NCI-H1105 treated with DMSO at 0.1 percent for 48 hours (cell line): ENCODE measurements around the gene ZNF423.
"Not testable (repeated sequence)": the region's sequence is repeated elsewhere in the genome, so short reads cannot be mapped to it uniquely, and the experiment has no call there.

ENCODE experiments used
- DNase-seq: peaks from one replicate; lab custom pipeline; 2025; lab: John Stamatoyannopoulos, UW

Gene ZNF423

DNA sequence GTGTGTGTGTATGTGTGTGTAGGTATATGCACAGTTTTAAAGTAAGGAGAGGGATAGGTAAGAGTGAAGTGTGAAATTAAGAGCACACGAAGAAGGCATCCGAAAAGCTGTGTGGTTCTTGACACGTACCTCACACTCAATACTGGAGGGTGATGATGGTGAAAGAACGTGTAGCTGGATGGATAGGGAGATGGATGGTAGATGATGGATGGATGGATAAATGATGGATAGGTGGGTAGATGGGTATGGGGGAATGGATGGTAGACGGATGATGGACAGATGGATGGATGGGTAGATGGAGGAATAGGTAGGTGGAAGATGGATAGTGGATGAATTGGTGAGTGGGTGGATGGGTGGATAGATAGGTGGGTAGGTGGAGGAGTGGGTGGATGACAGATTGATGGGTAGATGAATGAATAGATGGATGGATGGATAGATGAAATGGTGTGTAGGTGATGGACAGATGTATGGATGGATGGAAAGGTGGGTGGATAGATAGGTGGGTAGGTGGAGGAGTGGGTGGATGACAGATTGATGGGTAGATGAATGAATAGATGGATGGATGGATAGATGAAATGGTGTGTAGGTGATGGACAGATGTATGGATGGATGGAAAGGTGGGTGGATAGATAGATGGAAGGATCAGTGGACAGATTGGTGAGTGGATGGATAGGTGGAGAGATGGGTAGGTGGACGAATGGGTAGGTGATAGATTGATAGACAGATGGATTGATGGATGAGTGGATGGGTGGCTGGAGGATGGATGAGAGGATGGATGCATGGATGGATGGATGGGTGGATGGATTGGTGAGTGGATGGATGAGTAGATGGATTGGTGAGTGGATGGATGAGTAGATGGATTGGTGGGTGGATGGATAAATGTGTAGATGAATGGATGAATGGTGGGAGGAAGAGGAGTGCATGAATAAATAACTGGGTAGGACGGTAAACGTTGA, 349.6 kb downstream of the ZNF423 start:
- not testable (repeated sequence) for DNase-seq

DNA sequence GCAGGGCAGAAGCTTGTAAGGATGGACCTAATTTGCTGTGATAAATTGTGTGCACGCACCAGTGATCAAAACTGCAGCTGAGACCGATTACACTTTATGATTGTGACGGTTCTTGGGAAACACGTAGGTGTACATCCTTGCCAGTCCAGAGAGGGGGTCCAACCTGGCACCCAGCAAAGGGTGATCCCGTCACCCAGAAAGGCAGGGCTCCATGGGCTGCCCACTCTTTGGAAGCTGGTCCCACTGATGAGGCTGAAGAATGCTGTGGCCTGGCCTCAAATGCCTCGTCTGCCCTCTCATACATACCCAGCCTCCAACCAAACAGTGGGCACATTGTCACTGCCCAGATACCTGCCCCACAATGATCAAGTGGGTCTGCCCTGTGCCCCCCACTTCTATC, 350.4 kb downstream of the ZNF423 start:
- no peak for DNase-seq

GRCh38 chr16:49504626-49505025, 351.3 kb downstream of the ZNF423 start:
- no peak for DNase-seq

DNA sequence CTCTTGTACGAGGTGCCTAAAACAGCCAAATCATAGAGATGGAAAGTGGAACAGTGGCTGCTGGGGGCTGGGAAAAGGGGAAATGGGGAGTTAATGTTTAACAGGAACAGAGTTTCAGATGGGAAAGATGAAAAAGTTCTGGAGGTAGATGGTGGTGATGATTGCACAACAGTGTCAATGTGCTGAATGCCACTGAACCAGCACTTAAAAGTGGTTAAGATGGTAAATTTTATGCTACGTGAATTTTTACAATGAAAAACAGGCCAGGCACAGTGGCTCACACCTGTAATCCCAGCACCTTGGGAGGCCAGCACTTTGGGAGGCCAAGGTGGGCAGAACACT, 351.9 kb downstream of the ZNF423 start:
- DNase-seq: no peak

- no peak for DNase-seq
Measured at GRCh38 chr16:49503256-49504022, 352.5 kb downstream of the ZNF423 start.

DNA sequence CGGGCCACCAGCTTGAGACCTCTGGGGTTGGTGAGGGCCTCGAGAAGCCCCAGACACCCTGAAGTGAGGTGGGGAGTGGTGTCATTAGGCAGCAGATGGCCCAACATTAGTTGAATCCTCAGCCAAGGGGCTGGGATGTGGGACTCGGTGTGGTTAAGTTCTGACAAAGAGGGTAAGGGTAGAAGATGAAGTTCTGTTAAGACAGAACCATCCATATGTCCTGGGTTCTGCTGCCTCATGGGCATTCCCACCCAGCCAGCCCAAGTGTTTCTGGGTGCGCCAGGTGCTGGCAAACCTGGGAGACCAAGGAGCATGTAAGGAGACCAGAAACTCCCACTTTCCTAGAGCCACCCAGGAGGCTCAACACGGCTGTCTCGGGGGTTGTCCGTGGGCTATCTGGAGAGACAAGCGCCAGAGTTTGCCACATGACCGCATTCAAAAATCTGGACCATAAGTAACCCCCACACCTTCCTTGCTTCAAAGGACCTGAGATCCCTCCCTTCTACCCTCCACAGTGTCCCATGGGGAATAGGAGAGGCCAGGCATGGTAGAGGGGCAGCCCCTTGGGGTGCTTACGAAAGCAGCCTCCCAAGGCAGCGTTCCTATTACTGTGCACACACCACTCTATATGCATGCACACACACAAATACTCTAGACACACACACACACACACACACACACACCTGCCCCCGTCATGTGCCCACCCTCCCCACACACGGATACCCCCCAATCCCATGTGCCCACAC, 353.6 kb downstream of the ZNF423 start:
- no peak for DNase-seq

GRCh38 chr16:49499869-49500610, 355.9 kb downstream of the ZNF423 start:
- DNase-seq: no peak

- DNase-seq: no peak
Measured at GRCh38 chr16:49499414-49499785, 356.5 kb downstream of the ZNF423 start.

DNA sequence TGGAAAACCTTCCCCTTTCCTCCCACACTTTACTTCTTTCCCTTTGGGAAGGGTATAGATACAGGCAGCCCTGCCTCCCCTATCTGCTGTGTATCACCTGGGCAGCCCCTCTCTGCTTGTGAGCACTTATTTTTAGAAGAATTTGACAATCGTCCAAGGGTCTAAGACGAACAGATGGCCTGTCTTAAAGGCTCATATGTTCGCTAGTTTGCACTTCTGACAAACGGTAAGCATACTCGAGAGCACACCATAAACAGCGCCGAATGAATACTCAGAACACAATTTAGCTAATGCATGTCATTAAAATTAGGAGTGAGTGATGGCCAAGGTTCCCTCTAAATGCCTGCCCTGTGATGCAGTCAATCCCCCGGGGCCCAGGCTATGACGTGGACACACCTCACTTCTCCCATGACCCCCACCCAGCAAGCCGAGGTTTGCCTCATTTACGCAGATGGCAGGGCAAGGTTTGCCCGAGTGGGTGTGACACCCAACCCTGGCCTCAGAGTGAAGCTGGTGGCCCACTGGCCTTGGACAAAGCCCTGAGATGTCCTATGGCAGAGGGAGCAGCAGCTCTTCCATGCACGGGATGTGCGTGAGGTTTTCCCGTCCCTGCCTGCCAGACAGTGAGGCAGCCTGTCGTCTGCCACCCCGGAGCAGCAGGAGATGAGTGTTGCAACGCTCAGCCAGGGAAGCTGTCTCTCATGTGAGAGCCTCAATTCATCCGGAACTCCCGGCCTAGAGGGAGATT, 357.1 kb downstream of the ZNF423 start:
- no peak for DNase-seq

- no peak for DNase-seq
Measured at GRCh38 chr16:49498264-49498663, 357.6 kb downstream of the ZNF423 start.

- no peak for DNase-seq
Measured at GRCh38 chr16:49497466-49497865, 358.4 kb downstream of the ZNF423 start.

DNA sequence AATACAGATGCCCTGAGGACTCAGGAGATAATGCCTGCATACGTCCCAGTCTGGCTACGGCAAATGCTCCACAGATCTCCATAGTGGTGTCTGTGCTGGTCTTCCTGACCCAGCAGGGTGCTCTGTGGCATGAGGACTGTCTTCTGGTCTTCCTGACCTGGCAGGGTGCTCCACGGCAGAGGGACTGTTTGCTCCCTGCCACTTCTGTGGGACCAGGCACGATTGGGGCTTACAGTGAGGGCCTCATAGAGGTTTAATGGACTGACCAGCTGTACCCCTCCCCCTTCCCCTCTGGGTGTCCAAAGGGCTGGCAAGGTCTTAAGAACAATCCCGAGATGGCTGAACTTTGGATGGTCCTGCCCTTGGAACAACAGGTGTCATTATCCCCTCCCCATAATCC, 359.3 kb downstream of the ZNF423 start:
- no peak for DNase-seq

GRCh38 chr16:49495596-49496355, 360.1 kb downstream of the ZNF423 start:
- no peak for DNase-seq

- DNase-seq: no peak
Measured at GRCh38 chr16:49494891-49495566, 360.9 kb downstream of the ZNF423 start.

- no peak for DNase-seq
Measured at GRCh38 chr16:49494474-49494873, 361.4 kb downstream of the ZNF423 start.

GRCh38 chr16:49493836-49494235, 362.1 kb downstream of the ZNF423 start:
- DNase-seq: no peak

DNA sequence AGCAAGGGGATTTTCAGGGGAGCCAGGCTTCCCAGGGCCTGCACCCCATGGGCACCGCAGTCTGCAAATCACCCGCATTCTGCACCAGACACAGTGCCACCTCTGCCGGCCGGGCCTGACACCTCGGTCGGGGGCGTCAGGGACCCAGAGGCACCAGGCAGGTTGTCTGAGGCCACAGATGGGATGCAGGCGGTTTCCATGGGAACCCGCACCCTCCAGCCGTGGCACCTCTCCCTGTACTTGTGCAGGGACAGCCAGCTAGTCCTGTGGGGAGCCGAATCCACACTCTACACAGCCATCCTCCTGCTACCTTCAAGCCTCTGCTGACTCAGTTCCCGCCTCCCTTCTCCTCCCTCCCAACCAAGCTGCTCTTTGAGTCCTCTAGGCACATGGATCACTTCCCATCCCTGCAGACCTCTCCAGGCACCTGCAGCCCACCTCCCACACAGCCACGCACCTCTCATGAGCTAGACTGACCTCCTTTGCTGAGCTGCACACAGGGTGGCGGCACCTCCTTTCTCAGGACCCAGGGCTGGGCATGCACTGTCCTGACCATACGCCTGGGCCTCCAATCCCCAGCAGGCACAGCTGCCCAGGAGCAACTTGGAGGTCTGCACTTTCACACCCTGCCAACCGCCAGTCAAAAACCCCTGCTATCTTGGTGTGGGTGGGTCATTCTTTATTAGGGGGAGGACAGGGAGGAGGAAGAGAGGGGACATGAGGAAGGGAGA, 362.9 kb downstream of the ZNF423 start:
- no peak for DNase-seq

DNA sequence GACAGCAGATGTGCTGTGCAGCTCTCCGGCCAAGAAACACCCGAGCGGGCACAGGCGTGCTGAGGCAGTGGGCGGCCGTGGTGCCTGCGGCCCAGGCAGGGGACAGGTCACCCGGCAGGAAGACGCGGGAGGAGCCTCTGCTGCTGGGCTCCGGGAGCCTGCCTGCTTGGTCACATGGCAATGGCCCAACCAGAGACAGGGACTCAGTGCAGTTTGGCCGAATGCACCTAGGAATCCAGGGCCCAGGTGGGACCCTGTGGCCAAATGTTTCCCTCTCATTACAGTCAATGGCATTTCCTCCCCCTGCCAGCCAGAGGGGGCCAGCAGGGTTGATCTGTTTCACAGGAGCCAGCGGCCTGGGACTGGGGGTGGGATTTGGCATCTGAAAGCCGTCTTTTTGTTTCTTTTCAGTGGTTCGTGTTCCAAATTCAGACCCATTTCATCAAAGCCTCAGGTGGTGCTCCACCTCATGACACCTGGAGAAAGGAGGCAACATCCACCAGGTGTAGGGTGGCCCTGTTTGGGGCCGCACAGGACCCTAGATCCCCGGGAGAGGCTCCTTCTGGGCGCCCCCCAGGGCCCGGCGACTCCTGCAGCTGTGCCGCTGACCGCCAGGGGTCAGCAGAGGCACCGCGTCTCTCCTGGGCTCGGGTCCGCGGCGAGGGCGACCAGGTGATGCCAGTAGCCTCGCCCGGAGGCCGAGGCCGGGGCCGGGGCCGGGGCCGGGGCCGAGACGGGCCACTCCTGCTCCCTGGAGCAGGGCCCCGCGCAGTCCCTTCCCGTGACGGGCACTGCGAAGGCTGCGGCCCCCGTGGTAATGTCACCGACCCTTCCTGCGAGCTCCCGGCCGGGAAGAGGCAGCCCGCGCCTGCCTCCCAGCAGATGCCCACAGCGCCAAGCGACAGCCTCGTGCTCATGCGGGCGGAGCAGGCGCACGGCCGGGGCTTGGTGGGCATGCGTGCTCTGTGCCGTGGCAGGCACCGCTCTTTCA, 363.8 kb downstream of the ZNF423 start:
- peak; percentile 42 for DNase-seq
